ENCODE data around the gene C2CD2.

The C2CD2 gene

DNA sequence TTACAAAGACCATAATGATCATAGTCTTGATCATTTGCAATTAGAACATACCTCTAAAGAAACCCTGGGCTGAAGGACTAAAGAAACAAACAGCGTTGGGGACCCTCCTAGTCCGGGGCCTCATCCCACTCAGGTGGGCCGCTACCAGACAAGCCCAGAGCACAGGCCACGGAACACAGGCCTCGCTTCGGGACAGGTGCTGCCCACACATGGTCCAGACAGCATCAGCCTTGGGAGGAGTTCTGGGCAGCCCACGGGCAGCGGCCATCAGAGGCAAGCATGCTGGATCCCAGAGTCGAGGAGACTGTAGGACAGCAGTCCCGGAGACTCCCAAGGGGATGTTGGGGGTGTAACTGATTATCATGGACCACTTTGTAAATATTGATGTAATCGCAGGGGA lies 4.9 kb downstream of the C2CD2 start:
- TF ChIP-seq CTCF (IDR thresholded peaks at IDR 0.05; ENCODE audit: control extremely low read depth, extremely low read depth, low read depth, missing control alignments) = no peak
- CTCF ChIA-PET = interaction anchor here (1.1 kb wide), 1 partner anchor 17 kb away, joined by 3 read pairs; no protein-coding TSS in a partner anchor
- POLR2A ChIA-PET = no interaction called here
- no peak for DNase-seq (ENCODE audit: extremely low spot score)

- ChIA-PET CTCF (interaction anchor here (1.1 kb wide), 1 partner anchor 16 kb away, joined by 3 read pairs; no protein-coding TSS in a partner anchor), POLR2A (no interaction called here)
- no peak for TF ChIP-seq CTCF (IDR thresholded peaks at IDR 0.05; ENCODE audit: control extremely low read depth, extremely low read depth, low read depth, missing control alignments)
- no peak for DNase-seq (ENCODE audit: extremely low spot score)
These were observed 5.5 kb downstream of the C2CD2 start for GRCh38 chr21:41948078-41948895.

GRCh38 chr21:41945982-41946381 lies 7.8 kb downstream of the C2CD2 start:
- ChIA-PET POLR2A (no interaction called here), CTCF (no interaction called here)
- TF ChIP-seq CTCF (IDR thresholded peaks at IDR 0.05; ENCODE audit: control extremely low read depth, extremely low read depth, low read depth, missing control alignments) = no peak
- no peak for DNase-seq (ENCODE audit: extremely low spot score)

- no peak for DNase-seq (ENCODE audit: extremely low spot score)
- ChIA-PET POLR2A (no interaction called here), CTCF (interaction anchor here (1.7 kb wide), 1 partner anchor 8 kb away, joined by 5 read pairs; no protein-coding TSS in a partner anchor)
- no peak for TF ChIP-seq CTCF (IDR thresholded peaks at IDR 0.05; ENCODE audit: control extremely low read depth, extremely low read depth, low read depth, missing control alignments)
These were observed 10.0 kb downstream of the C2CD2 start for GRCh38 chr21:41943851-41944250.

- DNase-seq (ENCODE audit: extremely low spot score) = no peak
- CTCF ChIA-PET = interaction anchor here (1.2 to 1.7 kb wide), 2 partner anchors 9 to 125 kb away, joined by 3 to 5 read pairs; no protein-coding TSS in a partner anchor
- no peak for TF ChIP-seq CTCF (IDR thresholded peaks at IDR 0.05; ENCODE audit: control extremely low read depth, extremely low read depth, low read depth, missing control alignments)
- POLR2A ChIA-PET = no interaction called here
These were observed 11.4 kb downstream of the C2CD2 start for GRCh38 chr21:41942457-41942856.

GRCh38 chr21:41941941-41942340 lies 11.9 kb downstream of the C2CD2 start:
- no peak for DNase-seq (ENCODE audit: extremely low spot score)
- no peak for TF ChIP-seq CTCF (IDR thresholded peaks at IDR 0.05; ENCODE audit: control extremely low read depth, extremely low read depth, low read depth, missing control alignments)
- ChIA-PET POLR2A (no interaction called here), CTCF (interaction anchor here (1.7 kb wide), 1 partner anchor 10 kb away, joined by 5 read pairs; no protein-coding TSS in a partner anchor)

Measured in GM10248 (cell line).